Trophoblast cell (in vitro differentiated cells and primary cell): ENCODE results near the gene TOMM7.

Experiments used
- DNase-seq, 2 donors: peaks; one replicate each; pipeline ENCODE4 v3.0.0-alpha.2; 2016
- H2AFZ ChIP-seq: 2 replicates; pipeline ENCODE4 v1.6.1; 2013; ENCODE audit warnings: low read length, moderate library complexity, mild to moderate bottlenecking; ENCODE audit not compliant: insufficient read depth, poor library complexity
- H2AK5ac ChIP-seq: 2 replicates; pipeline ENCODE4 v1.6.1; 2013; ENCODE audit warnings: mild to moderate bottlenecking, low read length
- H2BK120ac ChIP-seq: 2 replicates; pipeline ENCODE4 v1.6.1; 2013; ENCODE audit warnings: low read length, mild to moderate bottlenecking, moderate library complexity; ENCODE audit not compliant: insufficient read depth, poor library complexity
- H2BK12ac ChIP-seq: 2 replicates; pipeline ENCODE4 v1.6.1; 2013; ENCODE audit warnings: mild to moderate bottlenecking, low read length, moderate library complexity
- H2BK5ac ChIP-seq: 2 replicates; pipeline ENCODE4 v1.6.1; 2013; ENCODE audit warnings: low read length, low read depth, moderate library complexity, mild to moderate bottlenecking; ENCODE audit not compliant: poor library complexity
- H3K14ac ChIP-seq: 2 replicates; pipeline ENCODE4 v1.6.1; 2013; ENCODE audit warnings: mild to moderate bottlenecking, low read length
- H3K18ac ChIP-seq: 2 replicates; pipeline ENCODE4 v1.6.1; 2013; ENCODE audit warnings: mild to moderate bottlenecking, low read length
- H3K23ac ChIP-seq: 2 replicates; pipeline ENCODE4 v1.6.1; 2013; ENCODE audit warnings: low read length
- H3K27ac ChIP-seq: 2 replicates; pipeline ENCODE4 v1.5.1; 2013; ENCODE audit warnings: low read depth, mild to moderate bottlenecking, inconsistent platforms, low read length, moderate library complexity
- H3K27me3 ChIP-seq: 2 replicates; pipeline ENCODE4 v1.6.1; 2013; ENCODE audit warnings: inconsistent platforms, mild to moderate bottlenecking, low read length, moderate library complexity; ENCODE audit not compliant: insufficient read depth
- H3K36me3 ChIP-seq, 2 experiments: 1 replicate in 1 of 2; 2 replicates in 1 of 2; pipeline ENCODE4 v1.6.1; 2013; ENCODE audit warnings: low read length in 2 of 2, mild to moderate bottlenecking in 2 of 2, moderate library complexity in 1 of 2; ENCODE audit not compliant: insufficient read depth in 2 of 2, control insufficient read depth in 1 of 2
- H3K4ac ChIP-seq: 2 replicates; pipeline ENCODE4 v1.6.1; 2013; ENCODE audit warnings: low read depth, mild to moderate bottlenecking, low read length, moderate library complexity
- H3K4me1 ChIP-seq, 2 experiments: 1 replicate in 1 of 2; 2 replicates in 1 of 2; pipeline ENCODE4 v1.6.1; 2013; ENCODE audit warnings: low read length in 2 of 2, mild to moderate bottlenecking in 2 of 2, moderate library complexity in 1 of 2; ENCODE audit not compliant: insufficient read depth in 2 of 2, control insufficient read depth in 1 of 2
- H3K4me2 ChIP-seq: 2 replicates; pipeline ENCODE4 v1.6.1; 2013; ENCODE audit warnings: inconsistent platforms, mild to moderate bottlenecking, low read length, moderate library complexity
- H3K4me3 ChIP-seq: 2 replicates; pipeline ENCODE4 v1.5.1; 2013; ENCODE audit warnings: mild to moderate bottlenecking, low read depth, low read length, inconsistent platforms
- H3K79me1 ChIP-seq: one replicate; pipeline ENCODE4 v1.6.1; 2013; ENCODE audit warnings: low read length
- H3K79me2 ChIP-seq: 2 replicates; pipeline ENCODE4 v1.6.1; 2013; ENCODE audit warnings: low read length, mild to moderate bottlenecking; ENCODE audit not compliant: control insufficient read depth, insufficient read depth, poor library complexity
- H3K9ac ChIP-seq: 2 replicates; pipeline ENCODE4 v1.6.1; 2013; ENCODE audit warnings: mild to moderate bottlenecking, low read length
- H3K9me3 ChIP-seq: 2 replicates; pipeline ENCODE4 v1.6.1; 2013; ENCODE audit warnings: low read depth, mild to moderate bottlenecking, control low read depth, inconsistent platforms, low read length; ENCODE audit not compliant: insufficient read depth
- H4K12ac ChIP-seq: 2 replicates; pipeline ENCODE4 v1.6.1; 2013; ENCODE audit warnings: low read depth, mild to moderate bottlenecking, low read length, moderate library complexity
- H4K8ac ChIP-seq: 2 replicates; pipeline ENCODE4 v1.6.1; 2013; ENCODE audit warnings: low read depth, mild to moderate bottlenecking, low read length, moderate library complexity
- H4K91ac ChIP-seq: one replicate; pipeline ENCODE4 v1.6.1; 2013; ENCODE audit warnings: low read depth, mild to moderate bottlenecking, low read length, moderate library complexity
- WGBS: extraction: QIAGEN DNeasy Blood & Tissue Kit; methylation state at CpG from one replicate; pipeline ENCODE4 v1.1.7; 2013; ENCODE audit warnings: missing lambda C conversion rate; ENCODE audit not compliant: insufficient read length, insufficient coverage; ENCODE audit errors: extremely low coverage; 5-methylcytosine and 5-hydroxymethylcytosine counted together

TOMM7 gene

GRCh38 chr7:22867589-22867988 lies 44.9 kb upstream of the TOMM7 start:
- Histone ChIP-seq H2AFZ (no peak overlapping the region), H3K23ac (no peak overlapping the region)

GRCh38 chr7:22867003-22867402 lies 44.4 kb upstream of the TOMM7 start:
- no peaks in the 10 kb centered on the region for H3K4me1 ChIP-seq
- H3K14ac ChIP-seq, result no peak overlapping the region
- no peak overlapping the region for H2BK5ac ChIP-seq
- H3K79me1 ChIP-seq, result no peaks in the 10 kb centered on the region
- H3K9ac ChIP-seq, result no peak overlapping the region
- H3K23ac ChIP-seq, result no peak overlapping the region
- no peak overlapping the region for H2BK12ac ChIP-seq
- H3K36me3 ChIP-seq, result no peaks in the 10 kb centered on the region
- H3K9me3 ChIP-seq, result no peaks in the 10 kb centered on the region
- H3K4me2 ChIP-seq, result no peak overlapping the region
- WGBS, result no CpG with 5 or more reads among the region's 4 CpGs
- no peak overlapping the region for H2BK120ac ChIP-seq
- no peak for DNase-seq
- no peaks in the 10 kb centered on the region for H3K79me2 ChIP-seq
- no peak overlapping the region for H3K18ac ChIP-seq
- H3K4me3 ChIP-seq, result no peak overlapping the region
- H3K4ac ChIP-seq, result no peak overlapping the region
- H4K12ac ChIP-seq, result no peak overlapping the region
- no peak overlapping the region for H2AK5ac ChIP-seq
- no peak overlapping the region for H4K8ac ChIP-seq
- H3K27ac ChIP-seq, result no peak overlapping the region
- H3K27me3 ChIP-seq, result no peaks in the 10 kb centered on the region
- no peak overlapping the region for H2AFZ ChIP-seq
- no peak overlapping the region for H4K91ac ChIP-seq

More at GRCh38 chr7:22867589-22867988, 44.9 kb upstream of the TOMM7 start:
- no peaks in the 10 kb centered on the region for H3K9me3 ChIP-seq
- no peak overlapping the region for H3K18ac ChIP-seq
- DNase-seq, result no peak
- no peak overlapping the region for H4K12ac ChIP-seq
- H3K4me3 ChIP-seq, result no peak overlapping the region
- no peak overlapping the region for H4K91ac ChIP-seq
- H3K4ac ChIP-seq, result no peak overlapping the region
- no peak overlapping the region for H4K8ac ChIP-seq
- H3K27me3 ChIP-seq, result no peaks in the 10 kb centered on the region
- H3K27ac ChIP-seq, result no peak overlapping the region
- no CpG with 5 or more reads among the region's 2 CpGs for WGBS
- H3K14ac ChIP-seq, result no peak overlapping the region
- H3K36me3 ChIP-seq, result no peaks in the 10 kb centered on the region
- no peak overlapping the region for H3K4me2 ChIP-seq
- H3K79me1 ChIP-seq, result no peaks in the 10 kb centered on the region
- H3K4me1 ChIP-seq, result no peaks in the 10 kb centered on the region
- no peak overlapping the region for H2AK5ac ChIP-seq
- H2BK120ac ChIP-seq, result no peak overlapping the region
- no peak overlapping the region for H2BK12ac ChIP-seq
- no peak overlapping the region for H2BK5ac ChIP-seq
- H3K9ac ChIP-seq, result no peak overlapping the region
- H3K79me2 ChIP-seq, result no peaks in the 10 kb centered on the region

- H3K27ac ChIP-seq, result no peak overlapping the region
- no peak overlapping the region for H3K4me3 ChIP-seq
- no CpG with 5 or more reads among the region's 2 CpGs for WGBS
- no peak overlapping the region for H3K23ac ChIP-seq
- H3K4me2 ChIP-seq, result no peak overlapping the region
- H3K9ac ChIP-seq, result no peak overlapping the region
- DNase-seq, result no peak
- no peaks in the 10 kb centered on the region for H3K4me1 ChIP-seq
- H3K79me1 ChIP-seq, result no peaks in the 10 kb centered on the region
- H4K8ac ChIP-seq, result no peak overlapping the region
- no peak overlapping the region for H3K4ac ChIP-seq
- no peak overlapping the region for H3K18ac ChIP-seq
- no peak overlapping the region for H2BK120ac ChIP-seq
- no peak overlapping the region for H4K91ac ChIP-seq
- no peaks in the 10 kb centered on the region for H3K36me3 ChIP-seq
- no peak overlapping the region for H2AK5ac ChIP-seq
- no peak overlapping the region for H3K14ac ChIP-seq
- no peak overlapping the region for H4K12ac ChIP-seq
- H3K79me2 ChIP-seq, result no peaks in the 10 kb centered on the region
- no peaks in the 10 kb centered on the region for H3K27me3 ChIP-seq
- no peak overlapping the region for H2BK12ac ChIP-seq
- H3K9me3 ChIP-seq, result no peaks in the 10 kb centered on the region
- no peak overlapping the region for H2BK5ac ChIP-seq
- H2AFZ ChIP-seq, result no peak overlapping the region
Measured at GRCh38 chr7:22865602-22865960, 42.9 kb upstream of the TOMM7 start.

- H2BK5ac ChIP-seq, result no peak overlapping the region
- no peak overlapping the region for H3K9ac ChIP-seq
- H2BK120ac ChIP-seq, result no peak overlapping the region
- H2BK12ac ChIP-seq, result no peak overlapping the region
- H3K4me1 ChIP-seq, result peaks cover 0 to 2% of the 10 kb centered on the region in 2 experiments
- H3K27ac ChIP-seq, result no peak overlapping the region
- no peak overlapping the region for H2AK5ac ChIP-seq
- H3K4ac ChIP-seq, result no peak overlapping the region
- no peaks in the 10 kb centered on the region for H3K79me2 ChIP-seq
- H4K12ac ChIP-seq, result no peak overlapping the region
- H3K79me1 ChIP-seq, result no peaks in the 10 kb centered on the region
- H3K4me2 ChIP-seq, result no peak overlapping the region
- H3K14ac ChIP-seq, result no peak overlapping the region
- DNase-seq, result peak in 1 of 2 donors; percentile 19
- no peak overlapping the region for H4K91ac ChIP-seq
- no peak overlapping the region for H2AFZ ChIP-seq
- H3K18ac ChIP-seq, result no peak overlapping the region
- no peaks in the 10 kb centered on the region for H3K36me3 ChIP-seq
- H3K27me3 ChIP-seq, result no peaks in the 10 kb centered on the region
- H3K23ac ChIP-seq, result no peak overlapping the region
- WGBS, result no CpG with 5 or more reads among the region's 7 CpGs
- H4K8ac ChIP-seq, result no peak overlapping the region
- no peaks in the 10 kb centered on the region for H3K9me3 ChIP-seq
- no peak overlapping the region for H3K4me3 ChIP-seq
Measured at GRCh38 chr7:22864855-22865601, 42.4 kb upstream of the TOMM7 start.
